SU-DHL-6 (cell line): ENCODE measurements around the gene COQ4.

Experiments used
- H2AFZ ChIP-seq: fragments of 200-600 bp; sonication (generic); 2 replicates; pipeline ENCODE4 v1.6.1; 2014; ENCODE audit warnings: low read depth, mild to moderate bottlenecking, moderate library complexity, mixed read lengths, antibody characterized with exemption, low read length; ENCODE audit not compliant: severe bottlenecking
- H3F3A ChIP-seq: fragments of 200-600 bp; shearing (Covaris generic); 2 replicates; pipeline ENCODE4 v1.6.0; 2016; ENCODE audit warnings: antibody characterized with exemption, mild to moderate bottlenecking; ENCODE audit not compliant: insufficient read depth
- H3K27ac ChIP-seq: fragments of 200-600 bp; sonication (generic); 2 replicates; pipeline ENCODE4 v1.5.1; 2016; ENCODE audit warnings: low read depth, mild to moderate bottlenecking, low read length, moderate library complexity, mixed read lengths
- H3K27me3 ChIP-seq: fragments of 200-600 bp; sonication (generic), shearing (Covaris generic); 2 replicates; pipeline ENCODE4 v1.6.0; 2014; ENCODE audit warnings: mild to moderate bottlenecking, low read length
- H3K36me3 ChIP-seq: fragments of 200-600 bp; sonication (generic); 2 replicates; pipeline ENCODE4 v1.6.1; 2014; ENCODE audit warnings: mild to moderate bottlenecking, low read length, mixed read lengths
- H3K4me2 ChIP-seq: fragments of 300-600, 200-600 bp; shearing (Covaris generic), sonication (generic); 2 replicates; pipeline ENCODE4 v1.6.0; 2014; ENCODE audit warnings: low read length, low read depth, mild to moderate bottlenecking; ENCODE audit not compliant: poor library complexity, severe bottlenecking
- H3K4me3 ChIP-seq: fragments of 200-600 bp; sonication (generic); 2 replicates; pipeline ENCODE4 v1.5.1; 2014; ENCODE audit warnings: antibody characterized with exemption, low read length, mild to moderate bottlenecking, mixed read lengths; ENCODE audit not compliant: insufficient read depth, poor library complexity, severe bottlenecking
- H3K79me2 ChIP-seq: fragments of 200-600 bp; sonication (generic); 2 replicates; pipeline ENCODE4 v1.6.1; 2014; ENCODE audit warnings: mild to moderate bottlenecking, low read length, moderate library complexity; ENCODE audit not compliant: insufficient read depth
- H3K9ac ChIP-seq: fragments of 200-600 bp; sonication (generic); 2 replicates; pipeline ENCODE4 v1.7.0; 2014; ENCODE audit warnings: mild to moderate bottlenecking, low read length
- H3K9me2 ChIP-seq: fragments of 200-600 bp; sonication (generic); replicated peaks from 2 replicates; pipeline ENCODE4 v1.6.1; 2014; ENCODE audit warnings: low read length; ENCODE audit not compliant: insufficient read depth
- H3K9me3 ChIP-seq: fragments of 200-600 bp; sonication (generic); 2 replicates; pipeline ENCODE4 v1.6.1; 2014; ENCODE audit warnings: low read length, mixed read lengths; ENCODE audit not compliant: insufficient read depth
- H4K20me1 ChIP-seq: fragments of 200-600 bp; sonication (generic); 2 replicates; pipeline ENCODE4 v1.6.1; 2014; ENCODE audit warnings: low read depth, mild to moderate bottlenecking, antibody characterized with exemption, low read length, moderate library complexity, mixed read lengths
- CTCF ChIP-seq: fragments of 200-600 bp; sonication (generic); IDR thresholded peaks from one replicate; pipeline ENCODE4 v1.5.1; 2017; ENCODE audit warnings: antibody characterized with exemption, mild to moderate bottlenecking, low read length, moderate library complexity; ENCODE audit not compliant: insufficient read depth, poor library complexity, severe bottlenecking
- EZH2phosphoT487 ChIP-seq: fragments of 200-600 bp; sonication (generic), shearing (Covaris generic); conservative IDR thresholded peaks from 2 replicates; pipeline ENCODE4 v1.6.1; 2018; ENCODE audit warnings: mild to moderate bottlenecking, antibody characterized with exemption, low read length, moderate library complexity, mixed read lengths

Gene COQ4

DNA sequence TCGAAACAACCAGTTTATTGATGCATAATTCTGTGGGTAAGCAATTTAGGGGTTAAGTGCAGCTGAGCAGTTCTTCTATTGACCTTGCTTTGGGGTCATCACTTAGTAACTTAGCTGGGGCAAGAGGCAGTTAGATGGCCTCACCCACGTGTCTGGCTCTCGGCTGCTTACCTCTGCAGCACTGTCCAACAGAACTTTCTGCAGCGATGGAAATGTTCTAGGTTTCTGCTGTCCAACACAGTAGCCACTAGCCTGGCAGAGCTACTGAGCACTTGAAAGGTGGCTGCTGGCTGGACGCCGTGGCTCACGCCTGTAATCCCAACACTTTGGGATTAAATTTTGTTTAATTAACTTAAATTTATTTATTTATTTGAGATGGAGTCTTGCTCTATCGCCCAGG is 35.5 kb downstream of the COQ4 start:
- no peaks in the 10 kb centered on the region for H3K79me2 ChIP-seq
- TF ChIP-seq CTCF, result no peak

GRCh38 chr9:128358861-128359260 is 36.2 kb downstream of the COQ4 start:
- Histone ChIP-seq H3K79me2 (no peaks in the 10 kb centered on the region), H3K4me2 (no peak overlapping the region), H3K27ac (no peak overlapping the region), H2AFZ (no peak overlapping the region), H3K9ac (no peak overlapping the region), H3K36me3 (no peaks in the 10 kb centered on the region), H3K27me3 (no peaks in the 10 kb centered on the region), H4K20me1 (no peaks in the 10 kb centered on the region), H3K9me3 (no peaks in the 10 kb centered on the region), H3K4me3 (no peak overlapping the region), H3K9me2 (no peaks in the 10 kb centered on the region), H3F3A (no peaks in the 10 kb centered on the region)
- TF ChIP-seq EZH2phosphoT487 (no peak), CTCF (no peak)

More for the DNA sequence above, 35.5 kb downstream of the COQ4 start:
- H4K20me1 ChIP-seq, result no peaks in the 10 kb centered on the region
- H3F3A ChIP-seq, result no peaks in the 10 kb centered on the region
- H3K27ac ChIP-seq, result no peak overlapping the region
- H3K4me2 ChIP-seq, result no peak overlapping the region
- H3K36me3 ChIP-seq, result no peaks in the 10 kb centered on the region
- H3K9me2 ChIP-seq, result no peaks in the 10 kb centered on the region
- no peaks in the 10 kb centered on the region for H3K27me3 ChIP-seq
- no peak overlapping the region for H2AFZ ChIP-seq
- H3K9ac ChIP-seq, result no peak overlapping the region
- no peak overlapping the region for H3K4me3 ChIP-seq
- no peaks in the 10 kb centered on the region for H3K9me3 ChIP-seq

GRCh38 chr9:128360826-128361225 is 38.2 kb downstream of the COQ4 start:
- H3K79me2 ChIP-seq, result no peaks in the 10 kb centered on the region
- H3K9me3 ChIP-seq, result no peaks in the 10 kb centered on the region
- no peaks in the 10 kb centered on the region for H3K9me2 ChIP-seq
- H2AFZ ChIP-seq, result no peak overlapping the region
- H3K4me3 ChIP-seq, result no peak overlapping the region
- no peak overlapping the region for H3K27ac ChIP-seq
- no peak overlapping the region for H3K9ac ChIP-seq
- H3F3A ChIP-seq, result no peaks in the 10 kb centered on the region
- TF ChIP-seq EZH2phosphoT487 (no peak), CTCF (no peak)
- H3K4me2 ChIP-seq, result no peak overlapping the region
- no peaks in the 10 kb centered on the region for H3K27me3 ChIP-seq
- no peaks in the 10 kb centered on the region for H4K20me1 ChIP-seq
- no peaks in the 10 kb centered on the region for H3K36me3 ChIP-seq
